ENCODE results near the gene TMEM167B.
"Not testable (repeated sequence)": the region's sequence is repeated elsewhere in the genome, so short reads cannot be mapped to it uniquely, and the experiment has no call there.

TMEM167B gene

GRCh38 chr1:109090196-109091077 lies at the start of gene TMEM167B:
Gene TMEM167B (plus strand): TSS chr1:109090764. CDS start chr1:109090873, 109 bp downstream.
- DNase-seq, result peak; percentile 79

- DNase-seq, result no peak
Measured at GRCh38 chr1:109040989-109041620, 49.5 kb upstream of the TMEM167B start.

GRCh38 chr1:109041621-109042468 lies 48.7 kb upstream of the TMEM167B start, which contains the start of gene WDR47:
Gene WDR47 (minus strand): TSS chr1:109042102. CDS start chr1:109023512, 18,590 bp downstream.
- peak; percentile 95 for DNase-seq

- no peak for DNase-seq
Measured at GRCh38 chr1:109045595-109045994, 45.0 kb upstream of the TMEM167B start.

GRCh38 chr1:109046671-109047070 lies 43.9 kb upstream of the TMEM167B start:
- no peak for DNase-seq

- DNase-seq, result no peak
Measured at GRCh38 chr1:109047339-109047738, 43.2 kb upstream of the TMEM167B start.

GRCh38 chr1:109048335-109048734 lies 42.2 kb upstream of the TMEM167B start:
- no peak for DNase-seq

- DNase-seq, result no peak
Measured at GRCh38 chr1:109050228-109050995, 40.2 kb upstream of the TMEM167B start.

GRCh38 chr1:109052145-109052544 lies 38.4 kb upstream of the TMEM167B start:
- DNase-seq, result not testable (repeated sequence)

- no peak for DNase-seq
Measured at GRCh38 chr1:109056064-109056463, 34.5 kb upstream of the TMEM167B start.

GRCh38 chr1:109059026-109059425 lies 31.5 kb upstream of the TMEM167B start:
- no peak for DNase-seq

GRCh38 chr1:109060707-109061106 lies 29.9 kb upstream of the TMEM167B start:
- no peak for DNase-seq

- no peak for DNase-seq
Measured at GRCh38 chr1:109061183-109061582, 29.4 kb upstream of the TMEM167B start.

- DNase-seq, result no peak
Measured at GRCh38 chr1:109065137-109065536, 25.4 kb upstream of the TMEM167B start.

GRCh38 chr1:109067883-109068282 lies 22.7 kb upstream of the TMEM167B start:
- no peak for DNase-seq

GRCh38 chr1:109069294-109069693 lies 21.3 kb upstream of the TMEM167B start:
- no peak for DNase-seq

GRCh38 chr1:109075531-109076490 lies 14.8 kb upstream of the TMEM167B start, which contains the start of gene TAF13:
Gene TAF13 (minus strand): TSS chr1:109076003. CDS start chr1:109075947, 56 bp downstream.
- DNase-seq, result peak; percentile 77

GRCh38 chr1:109078317-109078716 lies 12.2 kb upstream of the TMEM167B start:
- no peak for DNase-seq

- no peak for DNase-seq
Measured at GRCh38 chr1:109079240-109079622, 11.3 kb upstream of the TMEM167B start.

GRCh38 chr1:109080441-109081082 lies 10.0 kb upstream of the TMEM167B start:
- no peak for DNase-seq
